HUES64 (cell line): ENCODE data around the gene TRIAP1.

Experiments used
- H3K27ac ChIP-seq: 2 replicates; pipeline ENCODE4 v1.7.0; 2013; ENCODE audit warnings: low read depth, low read length, inconsistent platforms
- H3K27me3 ChIP-seq: 2 replicates; pipeline ENCODE4 v1.6.1; 2013; ENCODE audit warnings: mild to moderate bottlenecking, low read length; ENCODE audit not compliant: insufficient read depth
- H3K36me3 ChIP-seq: 2 replicates; pipeline ENCODE4 v1.6.1; 2013; ENCODE audit warnings: mild to moderate bottlenecking, low read length; ENCODE audit not compliant: insufficient read depth
- H3K4me1 ChIP-seq: 2 replicates; pipeline ENCODE4 v1.6.1; 2013; ENCODE audit warnings: mild to moderate bottlenecking, low read length, moderate library complexity; ENCODE audit not compliant: insufficient read depth
- H3K4me3 ChIP-seq: 2 replicates; pipeline ENCODE4 v1.5.1; 2013; ENCODE audit warnings: mild to moderate bottlenecking, low read length, moderate library complexity
- H3K9ac ChIP-seq: 2 replicates; pipeline ENCODE4 v1.6.1; 2013; ENCODE audit warnings: mild to moderate bottlenecking, low read depth, low read length
- H3K9me3 ChIP-seq: 2 replicates; pipeline ENCODE4 v1.6.1; 2013; ENCODE audit warnings: low read depth, low read length; ENCODE audit not compliant: insufficient read depth
- WGBS: fragments of 150-250, 120-280 bp; methylation state at CpG from one replicate; pipeline ENCODE4 v1.1.7; 2013; ENCODE audit warnings: missing lambda C conversion rate; 5-methylcytosine and 5-hydroxymethylcytosine counted together

Gene TRIAP1

DNA sequence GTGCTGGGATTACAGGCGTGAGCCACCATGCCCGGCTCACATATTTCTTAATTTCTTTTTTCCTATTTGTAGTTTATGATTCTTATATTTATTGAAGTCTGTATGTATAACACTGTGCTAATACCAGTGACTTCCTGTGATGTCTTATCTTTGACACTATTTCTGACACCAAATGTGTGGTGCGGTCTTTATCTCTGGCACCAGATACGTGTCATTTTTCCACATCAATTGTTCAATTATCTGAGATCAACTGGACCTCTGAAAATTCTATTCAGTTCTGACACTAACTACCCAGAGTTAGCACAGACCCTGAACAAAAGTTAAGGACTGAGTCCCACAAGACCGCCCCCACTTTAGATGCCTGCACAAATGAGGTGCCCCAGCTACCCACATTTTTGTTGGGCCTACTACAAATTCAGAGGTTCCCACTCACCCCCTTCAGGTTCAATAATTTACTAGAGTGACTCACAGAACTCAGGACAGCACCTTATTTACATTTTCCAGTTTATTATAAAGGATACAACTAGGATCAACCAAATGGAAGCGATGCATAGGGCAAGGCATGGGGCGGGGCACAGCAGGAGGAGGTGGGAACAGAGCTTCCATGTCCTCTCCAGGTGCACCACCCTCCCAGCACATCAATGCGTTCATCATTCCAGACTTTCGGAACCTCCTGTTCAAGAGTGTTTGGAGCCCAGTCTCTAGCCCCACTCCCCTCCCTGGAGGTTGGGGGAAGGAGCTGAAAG lies 35.0 kb upstream of the TRIAP1 start:
- H3K9me3 ChIP-seq = no peaks in the 10 kb centered on the region
- H3K36me3 ChIP-seq = no peaks in the 10 kb centered on the region
- no peaks in the 10 kb centered on the region for H3K27me3 ChIP-seq
- H3K27ac ChIP-seq = no peak overlapping the region
- 99% methylated on average over 6 of the region's 9 CpGs for WGBS
- no peak overlapping the region for H3K4me3 ChIP-seq
- H3K9ac ChIP-seq = no peak overlapping the region
- H3K4me1 ChIP-seq = no peaks in the 10 kb centered on the region

DNA sequence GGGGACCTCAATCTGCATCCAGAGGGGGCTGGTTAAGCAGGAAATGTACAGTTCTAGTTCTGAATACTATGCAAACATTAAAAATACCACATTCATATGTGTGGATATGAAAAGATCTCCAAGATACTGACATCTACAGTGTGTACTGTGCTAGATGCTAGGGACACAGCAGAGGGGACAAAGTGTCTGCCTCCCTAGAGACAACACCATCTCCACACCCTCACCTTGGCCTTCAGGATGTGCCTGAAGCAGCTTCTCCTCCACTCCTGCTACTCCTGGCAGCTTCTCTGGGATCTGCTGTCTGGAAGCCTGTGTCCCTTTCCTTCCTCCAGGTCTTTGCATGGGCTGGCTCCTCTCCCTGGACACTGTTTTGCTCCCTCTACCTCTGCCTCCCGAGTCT lies 34.0 kb upstream of the TRIAP1 start:
- 94% methylated on average over 1 of the region's 1 CpG for WGBS
- no peaks in the 10 kb centered on the region for H3K9me3 ChIP-seq
- H3K4me3 ChIP-seq = no peak overlapping the region
- H3K36me3 ChIP-seq = no peaks in the 10 kb centered on the region
- no peak overlapping the region for H3K27ac ChIP-seq
- no peaks in the 10 kb centered on the region for H3K4me1 ChIP-seq
- H3K27me3 ChIP-seq = no peaks in the 10 kb centered on the region
- no peak overlapping the region for H3K9ac ChIP-seq

DNA sequence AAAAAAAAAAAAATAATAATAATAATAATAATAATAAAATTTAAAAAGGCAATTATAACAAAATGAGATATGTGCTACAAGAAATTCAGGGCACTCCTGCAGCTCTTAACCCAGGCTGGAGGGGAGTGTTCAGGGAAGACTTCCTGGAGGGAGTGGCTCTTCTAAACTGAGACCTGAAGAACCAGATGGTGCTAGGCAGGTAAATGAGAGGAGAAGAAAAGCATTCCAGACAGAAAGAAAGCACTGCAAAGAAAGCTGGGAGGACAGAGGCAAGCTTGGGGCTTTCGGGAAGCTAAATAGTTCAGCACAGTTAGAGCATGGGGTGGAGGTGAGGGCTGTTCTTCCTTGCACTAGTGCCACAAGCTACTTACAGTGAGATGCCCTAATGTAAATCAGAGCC lies 33.3 kb upstream of the TRIAP1 start:
- Histone ChIP-seq H3K27me3 (no peaks in the 10 kb centered on the region), H3K9ac (no peak overlapping the region), H3K9me3 (no peaks in the 10 kb centered on the region), H3K4me3 (no peak overlapping the region), H3K36me3 (no peaks in the 10 kb centered on the region), H3K4me1 (peaks cover 6% of the 10 kb centered on the region; the same call in 1 of the 2 replicates), H3K27ac (no peak overlapping the region)
- WGBS = 83% methylated on average over 1 of the region's 1 CpG

DNA sequence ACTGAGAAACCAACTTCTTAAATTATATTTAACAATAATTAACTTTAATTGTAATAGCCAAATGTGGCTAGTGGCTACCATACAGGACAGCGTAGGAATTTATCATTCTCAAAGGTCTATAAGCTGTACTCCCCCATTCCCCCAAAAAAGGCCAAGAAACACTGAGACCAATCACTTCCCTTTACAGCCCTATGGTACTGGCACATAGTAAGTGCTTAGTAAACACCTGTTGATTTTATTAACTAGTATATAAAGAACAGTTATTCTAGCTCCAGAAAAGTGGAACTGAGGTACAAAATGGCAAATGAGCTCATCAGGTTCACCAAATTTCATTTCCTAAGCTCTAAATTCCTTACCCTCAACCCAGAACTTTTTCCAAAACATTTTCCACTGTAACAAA lies 29.5 kb upstream of the TRIAP1 start:
- Histone ChIP-seq H3K27ac (no peak overlapping the region), H3K36me3 (no peaks in the 10 kb centered on the region), H3K27me3 (no peaks in the 10 kb centered on the region), H3K9ac (no peak overlapping the region), H3K9me3 (no peaks in the 10 kb centered on the region), H3K4me3 (no peak overlapping the region), H3K4me1 (peaks cover 6% of the 10 kb centered on the region; the same call in 1 of the 2 replicates)
- WGBS = 100% methylated on average over 1 of the region's 1 CpG

DNA sequence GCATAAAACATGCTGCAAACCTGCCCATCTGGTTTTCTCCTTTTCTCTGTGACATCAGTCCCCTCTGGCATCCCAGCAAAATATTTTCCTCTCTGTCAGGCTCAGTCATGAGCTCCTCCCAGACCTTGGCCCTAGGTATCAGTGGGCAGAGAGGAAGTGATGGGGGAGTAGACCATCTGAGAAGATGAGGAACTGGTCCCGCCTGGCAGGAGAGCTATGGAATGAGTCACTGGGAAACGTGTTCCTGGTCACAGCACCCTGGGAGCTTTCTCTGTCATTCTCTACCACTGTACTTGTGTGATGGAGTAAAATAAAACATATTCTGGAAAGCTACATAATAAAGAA lies 28.4 kb upstream of the TRIAP1 start:
- Histone ChIP-seq H3K9me3 (no peaks in the 10 kb centered on the region), H3K4me1 (peaks cover 6% of the 10 kb centered on the region; the same call in 1 of the 2 replicates), H3K4me3 (no peak overlapping the region), H3K27me3 (no peaks in the 10 kb centered on the region), H3K9ac (no peak overlapping the region), H3K27ac (no peak overlapping the region), H3K36me3 (no peaks in the 10 kb centered on the region)
- WGBS = 33% methylated on average over 2 of the region's 2 CpGs

DNA sequence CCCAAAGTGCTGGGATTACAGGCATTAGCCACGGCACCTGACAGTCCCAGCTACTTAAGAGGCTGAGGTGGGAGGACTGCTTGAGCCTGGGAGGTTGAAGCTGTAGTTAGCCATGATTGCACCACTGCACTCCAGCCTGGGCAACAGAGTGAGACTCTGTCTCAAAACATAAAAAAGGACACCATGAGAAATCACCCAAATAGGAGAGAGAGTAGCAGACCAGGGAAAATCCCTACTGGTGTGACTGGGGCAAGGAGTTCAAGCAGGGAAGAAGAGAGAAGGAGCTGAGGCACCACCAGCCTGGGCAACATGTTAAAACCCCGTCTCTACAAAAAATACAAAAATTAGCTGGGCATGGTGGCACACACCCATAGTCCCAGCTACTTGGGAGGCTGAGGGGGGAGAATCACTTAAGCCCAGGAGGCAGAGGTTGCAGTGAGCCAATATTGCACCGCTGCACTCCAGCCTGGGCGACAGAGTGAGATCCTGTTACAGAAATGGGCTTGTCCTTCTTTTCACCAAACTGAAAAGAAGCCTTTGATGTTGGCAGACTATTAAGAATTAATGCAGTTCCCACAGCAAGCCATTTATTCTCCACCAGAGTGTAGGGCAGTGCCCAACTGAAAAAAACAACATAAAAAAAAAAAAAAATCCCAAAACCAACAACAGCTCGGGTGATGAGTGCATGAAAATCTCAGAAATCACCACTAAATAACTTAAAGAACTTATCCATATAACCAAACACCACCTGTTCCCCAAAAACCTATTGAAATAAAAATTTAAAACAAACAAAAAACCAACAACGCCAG lies 27.8 kb upstream of the TRIAP1 start:
- H3K27me3 ChIP-seq = no peaks in the 10 kb centered on the region
- H3K4me1 ChIP-seq = peaks cover 6% of the 10 kb centered on the region; the same call in 1 of the 2 replicates
- H3K27ac ChIP-seq = no peak overlapping the region
- H3K36me3 ChIP-seq = no peaks in the 10 kb centered on the region
- WGBS = 87% methylated on average over 6 of the region's 6 CpGs
- no peaks in the 10 kb centered on the region for H3K9me3 ChIP-seq
- H3K9ac ChIP-seq = no peak overlapping the region
- H3K4me3 ChIP-seq = no peak overlapping the region

DNA sequence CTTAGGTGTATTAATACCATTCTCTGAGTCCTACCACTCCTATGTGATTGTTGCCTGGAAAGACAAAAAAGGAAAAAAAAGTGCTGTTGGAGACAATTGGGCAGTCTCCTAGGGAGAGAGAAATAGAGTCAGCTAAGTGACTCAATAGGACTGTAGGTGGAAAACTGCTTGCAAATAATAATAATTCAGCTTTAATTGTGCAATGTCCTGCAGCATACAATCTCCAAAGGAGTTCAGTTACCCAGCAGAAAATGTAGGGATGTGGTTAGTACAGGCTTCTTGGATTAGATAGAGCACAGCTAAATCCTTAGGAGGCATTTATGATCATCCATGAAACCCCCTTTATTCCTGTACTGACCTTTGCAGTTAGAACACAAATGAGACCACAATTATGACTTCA lies 26.3 kb upstream of the TRIAP1 start:
- Histone ChIP-seq H3K4me1 (peaks cover 6% of the 10 kb centered on the region; the same call in 1 of the 2 replicates), H3K36me3 (peaks cover 2% of the 10 kb centered on the region; the same call in 1 of the 2 replicates), H3K9ac (no peak overlapping the region), H3K27ac (no peak overlapping the region), H3K4me3 (no peak overlapping the region), H3K27me3 (no peaks in the 10 kb centered on the region), H3K9me3 (no peaks in the 10 kb centered on the region)

DNA sequence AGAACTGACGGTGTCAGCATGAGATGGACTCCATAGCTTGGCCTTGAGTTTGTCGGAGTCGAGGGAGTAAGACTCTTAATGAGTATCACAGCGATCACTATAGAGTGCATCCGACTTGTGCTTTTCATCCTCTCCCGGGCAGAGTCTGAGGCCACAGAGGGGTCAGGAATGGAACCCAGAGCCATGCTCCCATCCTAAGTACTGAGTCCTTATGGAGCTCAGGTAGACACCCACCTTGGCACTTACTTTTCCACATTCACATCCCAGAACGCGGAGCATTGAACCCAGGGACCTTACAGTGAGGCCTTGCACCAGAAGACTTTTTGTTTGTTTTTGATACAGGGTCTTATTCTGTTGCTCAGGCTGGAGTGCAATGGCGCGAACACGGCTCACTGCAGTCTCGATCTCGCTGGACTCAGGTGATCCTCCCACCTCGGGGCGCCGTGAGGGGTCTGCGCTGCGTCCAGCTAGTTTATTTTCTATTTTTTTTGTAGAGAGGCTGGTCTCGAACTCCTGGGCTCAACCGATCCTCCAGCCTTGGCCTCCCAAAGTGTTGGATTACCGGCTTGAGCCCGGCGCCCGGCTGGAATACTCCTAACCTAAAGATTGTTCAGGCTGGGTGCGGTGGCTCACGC lies 24.1 kb upstream of the TRIAP1 start:
- Histone ChIP-seq H3K4me3 (peak overlapping the region; percentile 83), H3K36me3 (peaks cover 24% of the 10 kb centered on the region), H3K9ac (peak overlapping the region; percentile 99), H3K9me3 (no peaks in the 10 kb centered on the region), H3K4me1 (peaks cover 10% of the 10 kb centered on the region; the same call in 1 of the 2 replicates), H3K27me3 (no peaks in the 10 kb centered on the region), H3K27ac (peak overlapping the region; percentile 99; the same call in 1 of the 2 replicates)
- WGBS = 71% methylated on average over 26 of the region's 26 CpGs

DNA sequence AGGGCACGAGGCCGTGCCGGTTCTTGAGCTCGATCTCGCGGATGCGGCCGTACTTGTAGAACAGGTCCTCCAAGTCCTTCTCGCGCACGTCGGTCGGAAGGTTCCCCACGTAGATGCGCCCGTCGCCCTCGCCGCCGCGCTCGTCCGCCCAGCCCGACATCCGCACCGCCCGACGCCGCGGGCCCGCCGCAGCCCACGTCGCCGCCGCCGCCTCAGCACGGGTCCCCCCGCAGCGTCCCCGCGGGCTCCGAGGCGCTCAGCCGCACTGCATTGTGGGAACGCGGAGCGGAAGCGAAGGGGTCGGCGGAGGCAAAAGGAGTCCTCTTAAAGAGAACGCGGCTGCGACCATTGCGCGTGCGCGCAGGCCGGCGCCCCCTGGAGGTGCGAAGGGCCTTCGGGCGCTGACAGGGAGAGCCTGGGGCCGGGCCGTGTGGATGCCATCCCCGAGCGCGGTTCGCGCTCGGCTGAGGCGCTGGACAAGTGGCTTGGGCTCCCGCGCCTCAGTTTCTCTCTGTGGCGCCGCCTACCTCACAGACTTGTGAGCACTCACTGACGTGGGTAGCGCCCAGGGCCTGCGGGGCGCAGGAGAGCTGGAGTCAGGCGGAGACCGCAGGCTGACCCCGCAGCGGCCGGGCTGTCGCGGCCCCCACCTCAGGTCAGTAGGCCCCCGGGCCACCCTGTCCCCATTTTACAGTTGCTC lies 23.4 kb upstream of the TRIAP1 start, which contains the start of gene SRSF9:
TSS of gene SRSF9 (minus strand) at position 299 of the 700 bp plus-strand sequence. CDS start at position 160, 139 bp downstream.
- peaks cover 31% of the 10 kb centered on the region for H3K36me3 ChIP-seq
- peak within 1 kb of the TSS; percentile 99 for H3K27ac ChIP-seq
- WGBS = under 1% methylated on average over 88 of the region's 88 CpGs
- H3K9me3 ChIP-seq = no peaks in the 10 kb centered on the region
- peak within 1 kb of the TSS; percentile 83 for H3K4me3 ChIP-seq
- peak within 1 kb of the TSS; percentile 99 for H3K9ac ChIP-seq
- H3K4me1 ChIP-seq = peaks cover 5% of the 10 kb centered on the region; the same call in 1 of the 2 replicates
- no peaks in the 10 kb centered on the region for H3K27me3 ChIP-seq

DNA sequence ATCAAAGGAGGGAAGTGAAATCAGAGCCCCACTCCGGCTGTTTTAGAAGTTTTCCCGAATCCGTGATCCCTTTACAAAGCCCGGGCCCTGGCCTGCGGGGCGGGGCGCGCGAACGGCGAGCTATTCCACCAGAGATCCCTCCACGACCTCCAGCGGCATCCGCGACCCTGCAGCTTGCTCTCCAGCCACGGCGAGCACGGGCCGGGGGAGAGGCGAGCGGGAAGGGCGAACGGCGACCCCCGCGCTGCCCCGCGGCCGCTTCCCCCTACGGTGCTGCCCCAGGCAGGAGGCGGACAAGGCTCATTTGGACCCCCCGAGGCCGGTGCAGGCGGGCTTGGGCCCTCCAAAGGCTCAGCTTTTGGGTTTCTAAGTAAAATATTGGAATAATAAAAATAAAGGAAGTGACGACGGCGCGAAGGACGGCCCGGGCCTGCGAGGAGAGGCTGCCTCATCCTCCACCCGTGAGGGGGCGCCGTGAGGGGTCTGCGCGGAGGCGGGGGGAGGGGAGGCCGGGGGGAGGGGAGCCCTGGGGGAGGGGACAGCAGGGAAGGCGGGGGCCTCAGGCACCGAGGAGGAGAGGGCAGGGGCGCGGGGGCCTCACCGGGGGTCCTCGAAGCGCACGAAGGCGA lies 22.8 kb upstream of the TRIAP1 start:
- peak overlapping the region; percentile 99 for H3K9ac ChIP-seq
- under 1% methylated on average over 56 of the region's 57 CpGs for WGBS
- H3K27ac ChIP-seq = peak overlapping the region; percentile 99
- peak overlapping the region; percentile 83 for H3K4me3 ChIP-seq
- peaks cover 37% of the 10 kb centered on the region for H3K36me3 ChIP-seq
- H3K4me1 ChIP-seq = peaks cover 4% of the 10 kb centered on the region; the same call in 1 of the 2 replicates
- no peaks in the 10 kb centered on the region for H3K27me3 ChIP-seq
- no peaks in the 10 kb centered on the region for H3K9me3 ChIP-seq
